GM12878 (cell line): ENCODE measurements around the gene FAM228A. TPM values are rescaled to one million over a fixed set of nuclear protein-coding genes. Genes with fewer than 3 reads are reported as not detected.

Source experiments
- ATAC-seq: fragments of 200-7000 bp; cut with Tn5 transposase; 3 replicates; pipeline ENCODE4 v1.9.1; 2020; ENCODE audit warnings: mild to moderate bottlenecking, moderate library complexity
- BruUV-seq: library from RNA; stranded (reverse); fragments of 400-500 nt; replicated peaks from 2 replicates; lab custom pipeline; 2021; lab: Mats Ljungman, UMichigan
- CTCF ChIA-PET: fragments of 300-600 bp; sonication (Branson Sonifier 250); formaldehyde crosslinking; extraction: SDS; loops from one replicate; lab custom pipeline; 2021; ENCODE audit warnings: inconsistent platforms; lab: Yijun Ruan, JAX
- POLR2A ChIA-PET: fragments of 350-600 bp; formaldehyde crosslinking; extraction: SDS; loops from one replicate; lab custom pipeline; 2021; ENCODE audit warnings: inconsistent platforms; lab: Charles Lee
- RAD21 ChIA-PET: fragments of 300-600 bp; sonication (Branson Sonifier 250); formaldehyde crosslinking; loops from one replicate; lab custom pipeline; 2023; ENCODE audit warnings: antibody characterized with exemption; ENCODE audit not compliant: unreplicated experiment; lab: Charles Lee
- SMC1A ChIA-PET: fragments of 300-600 bp; sonication (Branson Sonifier 250); formaldehyde crosslinking; loops from one replicate; lab custom pipeline; 2023; ENCODE audit not compliant: unreplicated experiment, uncharacterized antibody; lab: Charles Lee
- DNase-seq: peaks from one replicate; pipeline ENCODE4 v3.0.0-alpha.2; 2011; ENCODE audit warnings: low read depth, low spot score
- FAIRE-seq: peaks from 3 replicates; lab custom pipeline; 2011; peaks lifted over from hg19 to GRCh38; lab: Jason Lieb, UNC
- H2AFZ ChIP-seq: 2 replicates; pipeline ENCODE4 v1.6.0; 2011; ENCODE audit warnings: low read depth, low read length, control low read depth; ENCODE audit not compliant: control insufficient read depth
- H3K27ac ChIP-seq: 2 replicates; pipeline ENCODE4 v1.5.1; 2011; ENCODE audit warnings: control low read depth; ENCODE audit not compliant: control insufficient read depth, insufficient read depth
- H3K27me3 ChIP-seq, 2 experiments: replicated peaks in 1 of 2; 2 replicates each; pipeline versions ENCODE4 v1.6.0 to v1.6.1; 2011; ENCODE audit warnings: low read length in 1 of 2; ENCODE audit not compliant: control insufficient read depth in 2 of 2, insufficient read depth in 2 of 2
- H3K36me3 ChIP-seq, 2 experiments: 2 replicates each; pipeline ENCODE4 v1.5.1; 2011; ENCODE audit warnings: low read length in 1 of 2; ENCODE audit not compliant: control insufficient read depth in 2 of 2, insufficient read depth in 2 of 2
- H3K4me1 ChIP-seq: 2 replicates; pipeline ENCODE4 v1.6.1; 2011; ENCODE audit warnings: mild to moderate bottlenecking, low read length, moderate library complexity, mixed read lengths; ENCODE audit not compliant: control insufficient read depth, insufficient read depth
- H3K4me2 ChIP-seq: 2 replicates; pipeline ENCODE4 v1.6.0; 2011; ENCODE audit warnings: control low read depth; ENCODE audit not compliant: control insufficient read depth, insufficient read depth
- H3K4me3 ChIP-seq: fragments of 200-600 bp; sonication (generic); 2 replicates; pipeline ENCODE4 v1.5.1; 2016
- H3K79me2 ChIP-seq: 2 replicates; pipeline ENCODE4 v1.6.0; 2011; ENCODE audit warnings: low read length; ENCODE audit not compliant: control insufficient read depth, insufficient read depth
- H3K9ac ChIP-seq: 2 replicates; pipeline ENCODE4 v1.8.0; 2011; ENCODE audit warnings: low read length, control low read depth, mixed read lengths; ENCODE audit not compliant: control insufficient read depth, insufficient read depth
- H3K9me3 ChIP-seq: replicated peaks from 3 replicates; pipeline ENCODE4 v1.5.1; 2011; ENCODE audit warnings: mild to moderate bottlenecking, low read length; ENCODE audit not compliant: control insufficient read depth, insufficient read depth
- H4K20me1 ChIP-seq: 2 replicates; pipeline ENCODE4 v1.6.0; 2011; ENCODE audit not compliant: control insufficient read depth, insufficient read depth
- ASH2L ChIP-seq: fragments of 300-600, 200-600 bp; sonication (generic); IDR thresholded peaks from 2 replicates; pipeline ENCODE4 v1.6.1; 2017; ENCODE audit warnings: low read depth, mild to moderate bottlenecking, borderline replicate concordance
- CBX5 ChIP-seq: sonication (generic); IDR thresholded peaks from 2 replicates; pipeline ENCODE4 v1.6.1; 2016; ENCODE audit warnings: low read depth, moderate library complexity, mild to moderate bottlenecking, inconsistent platforms
- ELK1 ChIP-seq: IDR thresholded peaks from 2 replicates; pipeline ENCODE4 v1.6.1; 2012; ENCODE audit warnings: low read depth, low read length, improper control_type of control experiment
- GABPA ChIP-seq: IDR thresholded peaks from 2 replicates; pipeline ENCODE4 v1.6.1; 2014; ENCODE audit warnings: antibody characterized with exemption, low read depth, mild to moderate bottlenecking, inconsistent platforms
- NFYA ChIP-seq: IDR thresholded peaks from 2 replicates; pipeline ENCODE4 v1.6.1; 2011; ENCODE audit warnings: low read depth, mild to moderate bottlenecking, low read length, improper control_type of control experiment, borderline replicate concordance
- POU2F2 ChIP-seq: IDR thresholded peaks from 3 replicates; pipeline ENCODE4 v1.6.1; 2011; ENCODE audit warnings: low read depth, mild to moderate bottlenecking, low read length, borderline replicate concordance
- PRDM15 ChIP-seq: fragments of 450-650 bp; formaldehyde crosslinking; IDR thresholded peaks from 2 replicates; pipeline ENCODE4 v1.4.0; 2020; ENCODE audit warnings: mild to moderate bottlenecking, moderate library complexity
- SMC3 ChIP-seq: IDR thresholded peaks from 2 replicates; pipeline ENCODE4 v1.6.1; 2011; ENCODE audit warnings: low read length, improper control_type of control experiment, borderline replicate concordance
- SRF ChIP-seq, 2 experiments: IDR thresholded peaks; 2 replicates each; pipeline ENCODE4 v1.6.1; 2011; ENCODE audit warnings: low read depth in 2 of 2, low read length in 2 of 2, mild to moderate bottlenecking in 1 of 2, moderate library complexity in 1 of 2
- STAT3 ChIP-seq: IDR thresholded peaks from 2 replicates; pipeline ENCODE4 v1.6.1; 2011; ENCODE audit warnings: low read depth, low read length, improper control_type of control experiment
- ZNF622 ChIP-seq: fragments of 450-650 bp; IDR thresholded peaks from 2 replicates; pipeline ENCODE4 v1.6.1; 2017; ENCODE audit warnings: mild to moderate bottlenecking, inconsistent platforms
- WGBS: methylation state at CpG from one replicate; pipeline ENCODE4 v1.1.6; 2016; ENCODE audit warnings: low lambda C conversion rate; ENCODE audit not compliant: insufficient replicate concordance, insufficient coverage; ENCODE audit errors: missing lambda C conversion rate; 5-methylcytosine and 5-hydroxymethylcytosine counted together
- in situ Hi-C: fragments of 300-500 bp; cut with MboI; formaldehyde crosslinking; loops from 9 replicates; pipeline ENCODE4 v1.14.3; 2018; ENCODE audit warnings: mixed read lengths
- intact Hi-C: fragments of 100-400 bp; cut with micrococcal nuclease; formaldehyde crosslinking; loops from one replicate; pipeline ENCODE4 v1.14.2; 2022; ENCODE audit not compliant: unreplicated experiment
- polyA plus RNA-seq, 11 experiments: library from polyadenylated mRNA; depleted of rRNA in 4 of 11; unstranded in 6 of 11; stranded (reverse) in 5 of 11; fragments of >200 nt; fragmentation: Nextera tagmentation in 4 of 11; fragmentation: Illumina TruSeq in 1 of 11; extraction: Ambion mirVana in 4 of 11; extraction: Trizol in 1 of 11; gene quantifications; 1 replicate in 1 of 11; 2 replicates in 10 of 11; pipeline versions ENCODE4 v1.2.1 to v1.2.3, GENCODE V29; 2011 to 2016; ENCODE audit warnings: inconsistent platforms in 2 of 11, missing spikeins in 2 of 11, low read depth in 1 of 11
- total RNA-seq, 4 experiments: library from RNA; depleted of rRNA in 3 of 4; stranded (reverse); fragments of >200 nt in 3 of 4; fragmentation: Illumina TruSeq in 1 of 4; extraction: Trizol in 1 of 4; gene quantifications; 2 replicates each; pipeline versions ENCODE4 v1.2.1 to v1.2.3, GENCODE V29; 2013 to 2021
- TF ChIP-seq, protein P1 (sequence below): IDR thresholded peaks from 2 replicates; pipeline ENCODE4 v1.6.1; 2011; ENCODE audit warnings: mild to moderate bottlenecking, low read depth, low read length, moderate library complexity; ENCODE audit not compliant: insufficient replicate concordance
- TF ChIP-seq, protein P2 (sequence below): IDR thresholded peaks from 2 replicates; pipeline ENCODE4 v1.6.1; 2011; ENCODE audit warnings: borderline replicate concordance, low read depth, mild to moderate bottlenecking, moderate library complexity, low read length; ENCODE audit not compliant: insufficient read depth, poor library complexity, severe bottlenecking

FAM228A gene
- total and polyA plus RNA-seq, 10 of the 15 experiments (the other 5 are each of a cell fraction or from before 2014, with no cell fraction given): 0.06 TPM; not detected in 9

DNA sequence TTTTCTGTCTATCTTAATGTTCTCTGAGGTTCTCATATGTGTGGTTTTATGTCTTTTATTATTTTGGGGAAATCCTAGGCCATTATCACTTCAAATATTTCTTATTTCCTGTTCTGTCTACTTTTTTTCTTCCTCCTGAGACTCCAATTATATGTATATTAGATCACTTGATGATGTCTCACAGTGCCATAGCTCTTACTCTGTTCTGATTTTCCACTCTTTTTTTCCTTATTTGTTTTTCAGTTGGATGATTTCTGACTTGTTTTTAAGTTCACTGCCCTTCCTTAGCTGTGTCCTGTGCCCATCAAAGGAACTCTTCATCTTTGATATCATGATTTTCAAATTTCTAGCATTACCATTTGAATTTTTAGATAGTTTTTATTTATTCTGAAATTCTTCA, 27.5 kb upstream of the FAM228A start (continued):
- TF ChIP-seq, protein P1, sequence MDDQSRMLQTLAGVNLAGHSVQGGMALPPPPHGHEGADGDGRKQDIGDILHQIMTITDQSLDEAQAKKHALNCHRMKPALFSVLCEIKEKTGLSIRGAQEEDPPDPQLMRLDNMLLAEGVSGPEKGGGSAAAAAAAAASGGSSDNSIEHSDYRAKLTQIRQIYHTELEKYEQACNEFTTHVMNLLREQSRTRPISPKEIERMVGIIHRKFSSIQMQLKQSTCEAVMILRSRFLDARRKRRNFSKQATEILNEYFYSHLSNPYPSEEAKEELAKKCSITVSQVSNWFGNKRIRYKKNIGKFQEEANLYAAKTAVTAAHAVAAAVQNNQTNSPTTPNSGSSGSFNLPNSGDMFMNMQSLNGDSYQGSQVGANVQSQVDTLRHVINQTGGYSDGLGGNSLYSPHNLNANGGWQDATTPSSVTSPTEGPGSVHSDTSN: no peak
- TF ChIP-seq SMC3 (no peak), GABPA (no peak), STAT3 (no peak), CBX5 (no peak), SRF (IDR thresholded peaks at IDR 0.05; ENCODE audit: low read depth in 2 of 2, low read length in 2 of 2) (no peak), NFYA (no peak)
- TF ChIP-seq, protein P2, sequence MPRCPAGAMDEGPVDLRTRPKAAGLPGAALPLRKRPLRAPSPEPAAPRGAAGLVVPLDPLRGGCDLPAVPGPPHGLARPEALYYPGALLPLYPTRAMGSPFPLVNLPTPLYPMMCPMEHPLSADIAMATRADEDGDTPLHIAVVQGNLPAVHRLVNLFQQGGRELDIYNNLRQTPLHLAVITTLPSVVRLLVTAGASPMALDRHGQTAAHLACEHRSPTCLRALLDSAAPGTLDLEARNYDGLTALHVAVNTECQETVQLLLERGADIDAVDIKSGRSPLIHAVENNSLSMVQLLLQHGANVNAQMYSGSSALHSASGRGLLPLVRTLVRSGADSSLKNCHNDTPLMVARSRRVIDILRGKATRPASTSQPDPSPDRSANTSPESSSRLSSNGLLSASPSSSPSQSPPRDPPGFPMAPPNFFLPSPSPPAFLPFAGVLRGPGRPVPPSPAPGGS: no peak

DNA sequence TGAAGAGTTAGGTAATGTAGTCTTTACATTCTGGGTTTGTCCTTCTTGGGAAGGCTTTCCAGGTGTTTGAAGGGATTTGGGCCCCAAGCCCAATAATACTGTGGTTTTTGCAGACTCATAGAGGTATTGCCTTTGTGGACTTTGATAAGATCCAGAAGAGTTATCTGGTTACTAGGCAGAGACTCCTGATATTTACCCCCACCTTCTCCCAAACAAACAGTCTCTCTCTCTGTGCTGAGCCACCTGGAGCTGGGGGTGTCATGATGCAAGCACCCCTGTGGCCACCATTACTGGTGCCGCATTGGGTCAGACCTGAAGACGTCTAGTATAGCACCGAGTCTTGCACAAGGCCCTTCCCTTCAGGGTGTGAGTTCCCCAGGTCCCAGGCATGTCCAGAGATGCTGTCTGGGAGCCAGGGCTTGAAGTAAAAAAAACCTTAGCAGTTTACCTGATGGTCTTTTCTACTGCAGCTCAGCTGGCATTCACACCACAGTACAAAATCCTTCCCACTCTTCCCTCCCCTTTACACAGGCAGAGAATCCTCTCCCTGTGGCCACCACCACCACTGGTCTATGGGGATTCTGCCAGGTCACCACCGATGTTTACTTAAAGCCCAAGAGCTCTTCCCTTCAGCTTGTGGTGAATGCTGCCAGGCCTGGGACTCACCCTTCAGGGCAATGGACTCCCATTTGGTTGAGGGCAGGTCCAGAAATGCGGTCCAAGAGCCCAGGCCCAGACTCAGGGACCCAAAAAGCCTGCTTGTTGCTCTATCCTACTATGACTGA, 22.2 kb upstream of the FAM228A start:
- in situ Hi-C loops (no loop called here), intact Hi-C loops (no loop called here)
- H3K9ac ChIP-seq: no peak overlapping the region
- no peaks in the 10 kb centered on the region for H3K79me2 ChIP-seq
- no peaks in the 10 kb centered on the region for H3K4me1 ChIP-seq
- H3K36me3 ChIP-seq: no peaks in the 10 kb centered on the region
- WGBS: 97% methylated on average over 5 of the region's 5 CpGs
- peaks cover 2% of the 10 kb centered on the region; the same call in 2 of the 3 replicates for H3K9me3 ChIP-seq
- ChIA-PET POLR2A (interaction anchor here (0.5 kb wide), 1 partner anchor 71 kb away, joined by 3 read pairs; no protein-coding TSS in a partner anchor), CTCF (interaction anchor here (1.6 kb wide), 1 partner anchor 328 kb away, joined by 4 read pairs; no protein-coding TSS in a partner anchor), RAD21 (no interaction called here), SMC1A (interaction anchor here (1.7 kb wide), 1 partner anchor 21 kb away, joined by 5 read pairs; no protein-coding TSS in a partner anchor)
- FAIRE-seq (no peak), DNase-seq (no peak), ATAC-seq (no peak)
- no peak overlapping the region for H3K4me2 ChIP-seq
- no peaks in the 10 kb centered on the region for H3K27me3 ChIP-seq
- TF ChIP-seq ZNF622 (no peak), PRDM15 (CRISPR knock-in tag) (no peak), POU2F2 (no peak), ASH2L (no peak), ELK1 (no peak)
- H2AFZ ChIP-seq: no peak overlapping the region
- H3K4me3 ChIP-seq: no peak overlapping the region
- H4K20me1 ChIP-seq: no peaks in the 10 kb centered on the region
- no TSS peak for BruUV-seq
- no peak overlapping the region for H3K27ac ChIP-seq
